C4-2B (cell line): Measurements from ENCODE around the gene RYR3.

Experiments
- ZFX ChIP-seq: fragments of 450-650 bp; IDR thresholded peaks from 2 replicates; pipeline ENCODE4 v1.6.1; 2017
- TF ChIP-seq, protein P1 (sequence below): fragments of 450-650 bp; conservative IDR thresholded peaks from 2 replicates; pipeline ENCODE4 v1.5.1; 2017; ENCODE audit warnings: mild to moderate bottlenecking

DNA sequence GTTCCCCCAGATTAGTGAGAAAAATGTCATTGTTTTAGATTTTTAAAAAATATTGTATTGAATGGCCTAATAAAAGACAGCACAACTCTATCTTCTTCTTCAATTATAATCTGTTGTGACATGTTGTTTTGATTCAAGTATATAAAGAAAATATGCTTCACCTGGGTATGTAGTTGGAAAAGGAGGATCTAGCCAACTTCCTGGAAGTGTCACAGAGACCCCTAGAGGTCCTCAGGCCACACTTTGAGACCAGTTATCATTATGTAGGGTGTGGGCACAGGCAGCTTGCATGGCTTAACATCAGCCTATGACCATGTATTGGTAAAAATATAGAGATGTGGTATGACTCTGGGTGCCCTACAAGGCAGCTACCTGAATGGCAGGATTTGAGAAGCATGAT is 14.7 kb upstream of the RYR3 start:
- TF ChIP-seq, protein P1, sequence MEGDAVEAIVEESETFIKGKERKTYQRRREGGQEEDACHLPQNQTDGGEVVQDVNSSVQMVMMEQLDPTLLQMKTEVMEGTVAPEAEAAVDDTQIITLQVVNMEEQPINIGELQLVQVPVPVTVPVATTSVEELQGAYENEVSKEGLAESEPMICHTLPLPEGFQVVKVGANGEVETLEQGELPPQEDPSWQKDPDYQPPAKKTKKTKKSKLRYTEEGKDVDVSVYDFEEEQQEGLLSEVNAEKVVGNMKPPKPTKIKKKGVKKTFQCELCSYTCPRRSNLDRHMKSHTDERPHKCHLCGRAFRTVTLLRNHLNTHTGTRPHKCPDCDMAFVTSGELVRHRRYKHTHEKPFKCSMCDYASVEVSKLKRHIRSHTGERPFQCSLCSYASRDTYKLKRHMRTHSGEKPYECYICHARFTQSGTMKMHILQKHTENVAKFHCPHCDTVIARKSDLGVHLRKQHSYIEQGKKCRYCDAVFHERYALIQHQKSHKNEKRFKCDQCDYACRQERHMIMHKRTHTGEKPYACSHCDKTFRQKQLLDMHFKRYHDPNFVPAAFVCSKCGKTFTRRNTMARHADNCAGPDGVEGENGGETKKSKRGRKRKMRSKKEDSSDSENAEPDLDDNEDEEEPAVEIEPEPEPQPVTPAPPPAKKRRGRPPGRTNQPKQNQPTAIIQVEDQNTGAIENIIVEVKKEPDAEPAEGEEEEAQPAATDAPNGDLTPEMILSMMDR, result no peak
- TF ChIP-seq ZFX, result no peak
